GM19239 (cell line): ENCODE measurements around the gene SLIT3.

ENCODE experiments used
- DNase-seq: peaks from one replicate; pipeline ENCODE4 v3.0.0; 2011; ENCODE audit warnings: low spot score; ENCODE audit not compliant: insufficient read length
- FAIRE-seq: peaks from 2 replicates; lab custom pipeline; 2011; peaks lifted over from hg19 to GRCh38; lab: Jason Lieb, UNC

SLIT3 gene

GRCh38 chr5:168713051-168713450 lies 587.9 kb downstream of the SLIT3 start:
- FAIRE-seq: no peak
- DNase-seq: no peak

GRCh38 chr5:168712280-168712924 lies 588.5 kb downstream of the SLIT3 start:
- no peak for DNase-seq
- FAIRE-seq: no peak

DNA sequence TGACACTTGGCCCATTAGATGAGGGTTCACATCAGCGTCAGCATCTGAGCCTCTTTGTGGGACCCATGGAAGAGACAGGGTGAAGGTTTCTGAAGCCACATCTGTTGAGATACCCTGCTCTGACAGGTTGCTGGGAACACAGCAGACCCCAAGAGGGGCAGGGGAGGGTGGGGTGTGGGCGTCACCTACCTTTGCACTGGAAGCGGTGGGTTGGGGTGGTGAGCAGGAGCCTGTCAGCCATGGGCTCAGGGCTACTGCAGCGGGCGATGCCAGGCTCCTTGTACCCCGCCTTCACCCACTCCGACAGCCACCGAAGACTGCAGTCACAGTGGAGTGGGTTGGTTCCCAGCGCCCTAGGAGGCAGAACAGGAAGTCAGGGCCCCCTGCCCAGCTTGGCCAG lies 590.2 kb downstream of the SLIT3 start:
- DNase-seq (no peak), FAIRE-seq (no peak)

GRCh38 chr5:168707716-168708695 lies 592.9 kb downstream of the SLIT3 start:
- DNase-seq: no peak
- no peak for FAIRE-seq

DNA sequence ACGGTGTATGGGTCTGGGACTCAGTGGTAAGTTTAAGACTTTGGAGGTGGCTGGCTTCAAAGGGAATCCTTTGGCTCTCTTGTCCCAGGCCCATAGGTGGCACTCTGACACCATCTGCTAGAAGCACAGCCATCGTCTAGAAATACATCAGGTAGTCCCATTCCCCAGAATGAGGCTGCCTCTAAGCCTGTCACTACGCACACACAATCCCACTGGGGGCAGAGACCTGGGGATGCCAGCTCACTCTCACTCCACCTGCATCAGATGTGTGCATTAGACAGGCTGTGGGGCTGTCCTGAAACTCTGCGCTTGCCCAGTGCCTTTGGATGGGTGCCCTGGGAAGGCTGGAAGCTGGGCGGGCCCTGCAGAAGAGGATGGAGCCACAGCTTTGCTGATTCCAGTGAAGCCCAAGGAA lies 594.3 kb downstream of the SLIT3 start:
- no peak for FAIRE-seq
- DNase-seq: no peak

GRCh38 chr5:168705321-168705720 lies 595.6 kb downstream of the SLIT3 start:
- FAIRE-seq (no peak), DNase-seq (no peak)

GRCh38 chr5:168702511-168702910 lies 598.4 kb downstream of the SLIT3 start:
- FAIRE-seq (no peak), DNase-seq (no peak)

DNA sequence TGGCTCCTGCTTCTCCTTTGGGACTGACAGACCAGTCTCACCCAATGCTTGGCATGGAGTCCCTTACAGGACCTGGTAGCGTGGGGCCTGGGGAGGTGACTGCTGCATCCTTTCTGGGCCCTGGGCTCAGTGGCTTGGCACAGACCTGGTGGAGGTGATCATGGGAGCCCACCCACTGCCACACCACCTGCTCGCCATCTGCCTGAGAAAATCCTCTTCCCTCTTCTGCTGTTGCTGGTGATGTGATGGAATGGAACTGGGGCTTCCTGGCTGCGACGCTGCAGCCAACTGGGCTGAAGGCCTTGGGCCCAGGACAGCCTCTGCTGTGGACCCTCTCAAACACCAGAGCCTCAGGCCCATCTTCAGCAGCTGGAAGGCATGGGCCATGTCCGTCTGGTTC lies 599.3 kb downstream of the SLIT3 start:
- DNase-seq (no peak), FAIRE-seq (no peak)

- DNase-seq (no peak), FAIRE-seq (no peak)
Measured at GRCh38 chr5:168699002-168699401, 601.9 kb downstream of the SLIT3 start.

GRCh38 chr5:168697034-168697720 lies 603.8 kb downstream of the SLIT3 start:
- DNase-seq: no peak
- no peak for FAIRE-seq

GRCh38 chr5:168696611-168697010 lies 604.3 kb downstream of the SLIT3 start:
- no peak for DNase-seq
- FAIRE-seq: no peak

DNA sequence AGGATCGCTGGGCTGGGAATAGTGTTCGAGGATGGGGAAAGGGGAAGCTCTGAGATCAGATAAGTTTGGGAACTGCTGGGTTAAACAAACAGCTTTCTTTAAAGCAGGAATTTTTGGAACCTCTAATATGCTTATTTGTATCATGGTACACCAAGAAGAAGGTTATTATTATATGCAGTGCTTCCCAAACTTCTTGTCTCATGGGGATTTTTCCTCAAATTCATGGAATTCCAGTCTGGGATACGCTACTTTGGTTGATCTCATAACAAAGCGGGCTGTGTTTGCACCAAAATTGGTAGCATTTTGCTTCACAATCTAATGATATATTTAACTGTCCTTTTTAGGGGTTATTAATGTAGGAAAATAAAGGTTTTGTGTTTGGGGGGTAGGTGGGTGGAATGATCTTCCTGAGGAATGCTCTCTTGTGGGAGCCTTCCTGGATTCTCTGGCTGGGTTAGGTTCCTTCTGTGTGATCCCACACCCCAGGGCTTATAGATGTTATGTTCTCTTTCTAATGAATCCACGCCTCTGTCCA lies 605.6 kb downstream of the SLIT3 start:
- FAIRE-seq (no peak), DNase-seq (no peak)

DNA sequence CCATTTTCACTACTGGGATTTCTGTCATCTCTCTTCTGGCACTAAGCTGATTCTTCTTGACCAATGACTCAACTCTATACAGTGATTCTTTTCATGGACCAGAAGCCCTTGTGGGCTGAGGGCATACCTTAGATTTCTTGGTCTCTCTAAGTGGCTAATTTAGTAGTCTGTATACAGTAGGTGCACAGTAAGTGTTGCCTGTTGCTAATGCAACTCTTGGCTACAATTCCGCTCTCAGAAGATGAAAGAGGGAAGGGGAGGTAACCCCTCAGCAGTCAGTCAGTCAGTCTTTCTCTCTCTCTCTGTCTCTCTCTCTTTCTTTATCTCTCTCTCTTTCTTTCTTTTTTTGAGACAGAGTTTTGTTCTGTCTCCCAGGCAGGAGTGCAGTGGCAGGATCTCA lies 606.6 kb downstream of the SLIT3 start:
- no peak for FAIRE-seq
- no peak for DNase-seq

DNA sequence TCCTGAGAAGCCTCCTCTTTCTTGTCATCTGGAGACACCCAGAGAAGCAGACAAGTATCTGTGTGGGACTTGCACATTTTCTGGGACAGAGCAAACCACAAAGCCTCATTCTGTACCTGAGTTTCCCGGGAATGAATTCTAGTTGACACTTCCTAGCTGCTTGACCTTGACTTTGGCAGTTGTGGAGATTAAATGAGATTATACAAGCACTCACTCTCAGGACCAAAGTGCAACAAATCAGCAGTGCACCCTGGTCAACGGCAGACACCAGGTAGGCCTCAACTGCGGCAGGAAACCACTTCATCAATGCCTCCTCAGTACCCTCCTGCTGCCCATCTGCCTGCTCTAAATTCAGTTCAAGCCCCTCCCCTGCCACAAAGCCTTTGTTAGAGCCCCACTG lies 607.1 kb downstream of the SLIT3 start:
- DNase-seq (no peak), FAIRE-seq (no peak)

- no peak for DNase-seq
- no peak for FAIRE-seq
Measured at GRCh38 chr5:168693297-168693696, 607.6 kb downstream of the SLIT3 start.

DNA sequence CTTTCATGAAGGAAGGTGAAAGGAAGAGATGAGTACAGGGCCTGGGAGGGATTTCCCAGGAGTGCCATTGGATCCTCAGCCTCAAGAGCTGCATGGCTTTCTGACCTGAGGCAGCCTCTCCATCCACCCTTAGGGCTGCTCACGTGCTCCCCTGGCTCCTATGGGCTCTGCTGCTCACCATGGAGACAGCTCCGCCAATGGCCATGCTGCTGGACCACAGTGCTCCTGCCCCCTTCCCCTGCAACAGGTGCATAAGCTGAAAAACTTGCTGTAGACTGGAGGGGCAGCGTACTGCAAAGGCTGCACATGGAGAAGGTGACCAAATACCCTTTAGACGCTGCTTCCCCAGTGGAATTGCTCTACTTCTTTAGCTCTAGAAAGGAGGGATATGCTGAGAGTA lies 609.0 kb downstream of the SLIT3 start:
- no peak for FAIRE-seq
- no peak for DNase-seq

DNA sequence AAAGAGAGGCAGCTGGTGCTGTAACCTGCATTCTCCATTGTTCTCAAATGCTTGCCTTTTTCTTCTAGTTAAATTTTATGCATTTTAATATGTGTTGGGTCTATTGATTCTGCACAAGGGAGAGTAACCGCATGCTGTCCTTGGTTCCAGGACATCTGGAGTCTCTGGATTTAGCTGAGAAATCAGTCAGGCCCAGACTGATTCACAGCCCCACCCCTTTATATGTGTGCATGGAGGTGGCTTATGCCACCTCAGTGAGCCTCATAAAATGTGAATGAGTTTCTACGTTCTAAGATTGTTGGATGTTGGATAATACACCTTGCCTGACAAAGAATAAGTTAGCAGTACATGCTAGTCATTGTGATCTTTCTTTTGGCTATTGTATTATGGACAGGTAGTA lies 611.7 kb downstream of the SLIT3 start:
- FAIRE-seq: no peak
- DNase-seq: no peak

GRCh38 chr5:168686837-168687236 lies 614.1 kb downstream of the SLIT3 start:
- no peak for DNase-seq
- FAIRE-seq: no peak

GRCh38 chr5:168685566-168685965 lies 615.4 kb downstream of the SLIT3 start:
- DNase-seq (no peak), FAIRE-seq (no peak)

- no peak for FAIRE-seq
Measured at GRCh38 chr5:168683927-168684295, 617.0 kb downstream of the SLIT3 start.

More at GRCh38 chr5:168683927-168684295, 617.0 kb downstream of the SLIT3 start:
- no peak for DNase-seq
